K562 (cell line): ENCODE data around the gene OBSCN. TPM values are rescaled to one million over a fixed set of nuclear protein-coding genes. Genes with fewer than 3 reads are reported as not detected.

Experiments used
- ATAC-seq: fragments of 200-7000 bp; cut with Tn5 transposase; 3 replicates; pipeline ENCODE4 v1.9.1; 2020; ENCODE audit warnings: moderate library complexity
- BruUV-seq: library from RNA; stranded (reverse); fragments of 400-500 nt; replicated peaks from 2 replicates; lab custom pipeline; 2021; lab: Mats Ljungman, UMichigan
- CTCF ChIA-PET: fragments of 300-600 bp; formaldehyde crosslinking; extraction: SDS; loops from one replicate; lab custom pipeline; 2021; ENCODE audit warnings: low intra/inter-chr PET ratio; lab: Yijun Ruan, JAX
- POLR2A ChIA-PET: fragments of 300-600, 350-650 bp; sonication (Branson Sonifier 250); formaldehyde crosslinking; extraction: SDS; loops from one replicate; lab custom pipeline; 2021; ENCODE audit warnings: antibody characterized with exemption, inconsistent platforms; lab: Yijun Ruan, JAX
- DNase-seq, 4 experiments: peaks; one replicate each; pipeline versions ENCODE4 v3.0.0 to v3.0.0-alpha.2; 2011 to 2018; ENCODE audit warnings: low spot score in 3 of 4, mixed read lengths in 3 of 4; ENCODE audit errors: extremely low read depth in 1 of 4
- FAIRE-seq: peaks from 2 replicates; lab custom pipeline; 2011; peaks lifted over from hg19 to GRCh38; lab: Jason Lieb, UNC
- H2AFZ ChIP-seq: 2 replicates; pipeline ENCODE4 v1.6.0; 2011; ENCODE audit warnings: low read depth, low read length, control low read depth, inconsistent platforms
- H3K27ac ChIP-seq: fragments of 200-600 bp; 3 replicates; pipeline ENCODE4 v1.8.0; 2011; ENCODE audit warnings: low read depth, mild to moderate bottlenecking, control low read depth, inconsistent platforms, low read length, moderate library complexity, mixed read lengths; ENCODE audit errors: extremely low read depth
- H3K27me3 ChIP-seq, 2 experiments: fragments of 300-600 bp in 1 of 2; 2 replicates in 1 of 2; 3 replicates in 1 of 2; pipeline versions ENCODE4 v1.6.0 to v1.8.0; 2011; ENCODE audit warnings: inconsistent platforms in 2 of 2, low read length in 2 of 2, mild to moderate bottlenecking in 1 of 2, mixed read lengths in 1 of 2, moderate library complexity in 1 of 2; ENCODE audit not compliant: control insufficient read depth in 2 of 2, insufficient read depth in 2 of 2
- H3K36me3 ChIP-seq: fragments of 300-600 bp; 3 replicates; pipeline ENCODE4 v1.8.0; 2011; ENCODE audit warnings: mild to moderate bottlenecking, low read length, inconsistent platforms; ENCODE audit not compliant: control insufficient read depth, insufficient read depth
- H3K4me1 ChIP-seq, 2 experiments: fragments of 200-600 bp in 1 of 2; replicated peaks in 1 of 2; 2 replicates in 1 of 2; 3 replicates in 1 of 2; pipeline versions ENCODE4 v1.5.1 to v1.8.0; 2011; ENCODE audit warnings: inconsistent platforms in 2 of 2, low read length in 2 of 2, mild to moderate bottlenecking in 1 of 2, mixed read lengths in 1 of 2, moderate library complexity in 1 of 2; ENCODE audit not compliant: control insufficient read depth in 2 of 2, insufficient read depth in 2 of 2
- H3K4me2 ChIP-seq: 2 replicates; pipeline ENCODE4 v1.6.1; 2011; ENCODE audit warnings: low read length, control low read depth, inconsistent platforms, mixed read lengths; ENCODE audit not compliant: insufficient read depth
- H3K4me3 ChIP-seq: fragments of 200-600 bp; sonication (generic), shearing (Covaris generic); 2 replicates; pipeline ENCODE4 v1.5.1; 2016; ENCODE audit warnings: control low read depth, inconsistent platforms
- H3K79me2 ChIP-seq: fragments of 200-600 bp; 3 replicates; pipeline ENCODE4 v1.8.0; 2011; ENCODE audit warnings: low read length, inconsistent platforms; ENCODE audit not compliant: control insufficient read depth, insufficient read depth
- H3K9ac ChIP-seq, 2 experiments: 2 replicates each; pipeline versions ENCODE4 v1.6.0 to v1.6.1; 2011; ENCODE audit warnings: low read depth in 2 of 2, low read length in 2 of 2, control low read depth in 1 of 2, inconsistent platforms in 1 of 2, mild to moderate bottlenecking in 1 of 2, mixed read lengths in 1 of 2; ENCODE audit not compliant: insufficient read depth in 1 of 2
- H3K9me1 ChIP-seq: one replicate; pipeline ENCODE4 v1.6.0; 2011; ENCODE audit warnings: inconsistent platforms, mild to moderate bottlenecking, low read length, moderate library complexity; ENCODE audit not compliant: control insufficient read depth, insufficient read depth
- H3K9me3 ChIP-seq: replicated peaks from 2 replicates; pipeline ENCODE4 v1.5.1; 2011; ENCODE audit warnings: low read depth, low read length, inconsistent platforms; ENCODE audit not compliant: control insufficient read depth, insufficient read depth
- H4K20me1 ChIP-seq: replicated peaks from 2 replicates; pipeline ENCODE4 v1.6.1; 2011; ENCODE audit warnings: low read length, inconsistent platforms, mixed read lengths; ENCODE audit not compliant: control insufficient read depth, insufficient read depth
- FIP1L1 ChIP-seq: fragments of 200-400 bp; formaldehyde crosslinking; IDR thresholded peaks from 2 replicates; pipeline ENCODE4 v1.6.1; 2018; ENCODE audit warnings: mild to moderate bottlenecking, low read depth, low read length; ENCODE audit not compliant: poor library complexity, severe bottlenecking
- HMG20A ChIP-seq: fragments of 450-650 bp; formaldehyde crosslinking; conservative IDR thresholded peaks from 2 replicates; pipeline ENCODE4 v1.4.0; 2020; ENCODE audit warnings: mild to moderate bottlenecking, mixed read lengths
- MCM3 ChIP-seq: fragments of 450-650 bp; IDR thresholded peaks from 2 replicates; pipeline ENCODE4 v1.6.1; 2016
- POLR2G ChIP-seq: fragments of 200-400 bp; formaldehyde crosslinking; IDR thresholded peaks from 2 replicates; pipeline ENCODE4 v1.6.1; 2017; ENCODE audit warnings: low read depth, mild to moderate bottlenecking, antibody characterized with exemption, low read length, moderate library complexity
- PURB ChIP-seq: sonication (generic); formaldehyde crosslinking; IDR thresholded peaks from 2 replicates; pipeline ENCODE4 v1.9.0; 2021; ENCODE audit warnings: low read depth, mild to moderate bottlenecking, missing genetic modification reagents
- ZBTB33 ChIP-seq: sonication (generic); formaldehyde crosslinking; IDR thresholded peaks from 2 replicates; pipeline ENCODE4 v1.8.1; 2023; ENCODE audit warnings: mild to moderate bottlenecking, missing genetic modification reagents
- ZNF511 ChIP-seq: sonication (generic); formaldehyde crosslinking; IDR thresholded peaks from 2 replicates; pipeline ENCODE4 v1.8.0; 2022; ENCODE audit warnings: mild to moderate bottlenecking, missing genetic modification reagents
- WGBS: fragments of 100-300 bp; shearing (Covaris generic); methylation state at CpG from one replicate; pipeline ENCODE4 v1.1.6; 2016; ENCODE audit warnings: low coverage, mixed read lengths; ENCODE audit not compliant: insufficient coverage; ENCODE audit errors: missing lambda C conversion rate; 5-methylcytosine and 5-hydroxymethylcytosine counted together
- in situ Hi-C: fragments of 300-500 bp; cut with MboI; formaldehyde crosslinking; loops from 4 replicates; pipeline ENCODE4 v1.15.0; 2018; ENCODE audit warnings: inconsistent platforms, mixed read lengths
- intact Hi-C: fragments of 100-400 bp; cut with micrococcal nuclease; formaldehyde crosslinking; loops from 2 replicates; pipeline ENCODE4 v1.14.2; 2022
- polyA plus RNA-seq, 8 experiments: library from polyadenylated mRNA; depleted of rRNA in 4 of 8; stranded (reverse) in 5 of 8; unstranded in 3 of 8; fragments of >200 nt; fragmentation: Nextera tagmentation in 2 of 8; fragmentation: Illumina TruSeq in 1 of 8; extraction: Ambion mirVana in 2 of 8; extraction: Trizol in 1 of 8; gene quantifications; 2 replicates each; pipeline versions ENCODE4 v1.2.1 to v1.2.3, GENCODE V29; 2011 to 2014; ENCODE audit warnings: inconsistent platforms in 1 of 8, missing spikeins in 1 of 8
- total RNA-seq, 7 experiments: library from RNA; depleted of rRNA in 6 of 7; stranded (reverse); fragments of >200 nt in 6 of 7; fragmentation: Illumina TruSeq in 2 of 7; extraction: Trizol in 2 of 7; gene quantifications; 2 replicates each; pipeline versions ENCODE4 v1.2.1 to v1.2.3, GENCODE V29; 2011 to 2021; ENCODE audit warnings: low replicate concordance in 1 of 7

The OBSCN gene
- total and polyA plus RNA-seq, 9 of the 15 experiments (the other 6 are each of a cell fraction or from before 2014, with no cell fraction given), result 0.18 to 19.7 (median 3.6) TPM

DNA sequence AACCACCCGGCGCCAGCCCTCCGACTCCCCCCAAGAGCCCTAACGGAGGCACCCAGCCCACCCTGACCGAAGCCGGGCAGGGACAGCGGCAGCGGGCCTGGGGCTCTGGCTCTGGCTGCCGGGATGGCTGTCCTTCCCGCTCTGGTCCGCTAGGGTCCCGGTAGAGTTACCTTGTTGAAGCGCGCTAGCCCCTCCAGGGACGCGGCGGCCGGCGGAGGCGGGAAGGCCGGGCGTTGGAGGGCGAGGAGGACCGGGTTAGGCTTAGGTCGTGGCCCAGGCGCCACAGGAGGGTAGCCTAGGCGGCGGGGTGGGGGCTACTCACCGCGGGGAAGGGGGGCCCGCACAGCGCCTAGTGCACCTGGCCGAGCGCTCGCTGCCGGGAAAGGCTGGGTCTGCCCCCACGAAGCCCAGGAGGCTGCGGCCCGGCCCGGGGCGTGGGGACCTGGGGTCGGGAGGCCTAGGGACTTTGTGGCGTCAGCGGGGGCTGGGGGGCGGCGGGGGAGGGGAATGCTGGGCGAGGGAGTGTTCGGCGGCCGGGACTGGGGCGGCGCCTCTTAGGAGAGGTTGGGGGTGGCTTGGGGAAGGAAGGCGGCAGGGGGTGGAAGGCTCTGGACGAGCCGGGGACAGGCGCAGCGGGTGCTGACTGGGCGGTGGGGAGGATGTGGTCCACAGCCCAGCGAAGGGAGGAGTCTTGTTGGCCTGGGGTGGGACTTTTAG is 208.5 kb downstream of the OBSCN start, which contains the start of gene TRIM17:
TSS of gene TRIM17 (minus strand) at position 645 of the 717 bp plus-strand sequence. CDS start 1,789 bp downstream, outside the sequence.
- FAIRE-seq, result no peak
- Histone ChIP-seq H3K27me3 (no peaks in the 10 kb centered on the region), H3K4me2 (no peak within 1 kb of the TSS), H3K27ac (0 out of 3 replicates have a peak within 1 kb of the TSS, but pooled peaks have one; percentile 3), H3K4me1 (peaks cover 28 to 40% of the 10 kb centered on the region in 2 experiments), H3K9ac (no peak within 1 kb of the TSS), H3K79me2 (no peaks in the 10 kb centered on the region), H3K36me3 (no peaks in the 10 kb centered on the region), H3K4me3 (no peak within 1 kb of the TSS), H3K9me3 (peaks cover 2% of the 10 kb centered on the region), H2AFZ (peak within 1 kb of the TSS; percentile 40; the same call in 1 of the 2 replicates), H4K20me1 (no peaks in the 10 kb centered on the region), H3K9me1 (no peaks in the 10 kb centered on the region)
- DNase-seq, result peak in 1 of 4 experiments; percentile 45
- POLR2A ChIA-PET, result interaction anchor here (1.9 kb wide), 1 partner anchor 11 kb away, joined by 9 read pairs; no protein-coding TSS in a partner anchor
- ATAC-seq, result no peak
- TF ChIP-seq ZNF511 (CRISPR knock-in tag) (0 out of 2 replicates have a peak, but pooled peaks have one; percentile 21), POLR2G (peak; percentile 61), FIP1L1 (peak; percentile 37), MCM3 (no peak), HMG20A (CRISPR knock-in tag) (no peak), ZBTB33 (peak; percentile 89), PURB (no peak)
- in situ Hi-C loops (no loop called here), intact Hi-C loops (no loop called here)
- CTCF ChIA-PET, result no interaction called here
- WGBS, result 87% methylated on average over 43 of the region's 59 CpGs
- no TSS peak for BruUV-seq
